NT2/D1 (cell line): ENCODE measurements around the gene NDUFA9.

ENCODE experiments used
- DNase-seq: peaks from one replicate; pipeline ENCODE4 v3.0.0-alpha.2; 2011; ENCODE audit warnings: low read depth, low spot score
- H3K27me3 ChIP-seq: 2 replicates; pipeline ENCODE4 v1.6.0; 2011; ENCODE audit warnings: mild to moderate bottlenecking; ENCODE audit not compliant: insufficient read length, insufficient read depth
- H3K36me3 ChIP-seq: 2 replicates; pipeline ENCODE4 v1.6.1; 2011; ENCODE audit warnings: mild to moderate bottlenecking, low read length, mixed read lengths; ENCODE audit not compliant: insufficient read depth, insufficient read length
- H3K4me1 ChIP-seq: 2 replicates; pipeline ENCODE4 v1.5.1; 2011; ENCODE audit not compliant: insufficient read depth, insufficient read length
- H3K4me3 ChIP-seq: 2 replicates; pipeline ENCODE4 v1.5.1; 2011; ENCODE audit warnings: low read depth; ENCODE audit not compliant: insufficient read length
- H3K9ac ChIP-seq: 2 replicates; pipeline ENCODE4 v1.6.0; 2011; ENCODE audit warnings: low read depth; ENCODE audit not compliant: insufficient read length
- H3K9me3 ChIP-seq: 2 replicates; pipeline ENCODE4 v1.5.1; 2011; ENCODE audit warnings: mild to moderate bottlenecking, low read length; ENCODE audit not compliant: insufficient read depth
- SUZ12 ChIP-seq: IDR thresholded peaks from 2 replicates; pipeline ENCODE4 v1.6.1; 2011; ENCODE audit not compliant: insufficient read length, insufficient read depth; ENCODE audit errors: extremely low read depth
- YY1 ChIP-seq: IDR thresholded peaks from 2 replicates; pipeline ENCODE4 v1.6.1; 2011; ENCODE audit not compliant: insufficient read length, insufficient read depth
- ZNF274 ChIP-seq: IDR thresholded peaks from 2 replicates; pipeline ENCODE4 v1.6.1; 2011; ENCODE audit warnings: mild to moderate bottlenecking, low read depth, low read length

Gene NDUFA9

GRCh38 chr12:4649358-4649661 lies 396 bp downstream of the NDUFA9 start:
- no peak for DNase-seq
- Histone ChIP-seq H3K9me3 (no peaks in the 10 kb centered on the region), H3K27me3 (no peaks in the 10 kb centered on the region), H3K4me3 (peak overlapping the region; percentile 88), H3K9ac (peak overlapping the region; percentile 94), H3K4me1 (no peaks in the 10 kb centered on the region), H3K36me3 (peaks cover 9% of the 10 kb centered on the region)
- no peak for TF ChIP-seq SUZ12
- TF ChIP-seq ZNF274, result no peak

- H3K9me3 ChIP-seq, result no peaks in the 10 kb centered on the region
- no peak overlapping the region for H3K4me3 ChIP-seq
- no peaks in the 10 kb centered on the region for H3K27me3 ChIP-seq
- TF ChIP-seq YY1 (no peak), ZNF274 (no peak), SUZ12 (no peak)
- no peak overlapping the region for H3K9ac ChIP-seq
- no peaks in the 10 kb centered on the region for H3K4me1 ChIP-seq
- peaks cover 48% of the 10 kb centered on the region for H3K36me3 ChIP-seq
- no peak for DNase-seq
Observed at GRCh38 chr12:4653257-4653656, 4.3 kb downstream of the NDUFA9 start.

GRCh38 chr12:4653691-4654090 lies 4.8 kb downstream of the NDUFA9 start:
- no peaks in the 10 kb centered on the region for H3K27me3 ChIP-seq
- no peaks in the 10 kb centered on the region for H3K9me3 ChIP-seq
- H3K36me3 ChIP-seq, result peaks cover 53% of the 10 kb centered on the region
- no peak for DNase-seq
- H3K9ac ChIP-seq, result no peak overlapping the region
- no peak overlapping the region for H3K4me3 ChIP-seq
- no peak for TF ChIP-seq YY1
- no peak for TF ChIP-seq SUZ12
- no peak for TF ChIP-seq ZNF274
- H3K4me1 ChIP-seq, result no peaks in the 10 kb centered on the region

- Histone ChIP-seq H3K9ac (no peak overlapping the region), H3K27me3 (no peaks in the 10 kb centered on the region), H3K9me3 (peaks cover 9% of the 10 kb centered on the region; the same call in 1 of the 2 replicates), H3K4me1 (no peaks in the 10 kb centered on the region), H3K36me3 (peaks cover 99% of the 10 kb centered on the region), H3K4me3 (no peak overlapping the region)
- DNase-seq, result no peak
- TF ChIP-seq SUZ12, result no peak
- no peak for TF ChIP-seq YY1
- no peak for TF ChIP-seq ZNF274
Observed at GRCh38 chr12:4663971-4664505, 15.1 kb downstream of the NDUFA9 start.

GRCh38 chr12:4665236-4665635 lies 16.3 kb downstream of the NDUFA9 start:
- Histone ChIP-seq H3K27me3 (no peaks in the 10 kb centered on the region), H3K4me1 (no peaks in the 10 kb centered on the region), H3K9ac (no peak overlapping the region), H3K4me3 (no peak overlapping the region), H3K9me3 (peaks cover 12% of the 10 kb centered on the region; the same call in 1 of the 2 replicates), H3K36me3 (peaks cover 99% of the 10 kb centered on the region)
- TF ChIP-seq ZNF274 (no peak), YY1 (no peak), SUZ12 (no peak)
- DNase-seq, result no peak

- Histone ChIP-seq H3K4me3 (no peak overlapping the region), H3K4me1 (no peaks in the 10 kb centered on the region), H3K36me3 (peaks cover 37% of the 10 kb centered on the region), H3K9me3 (no peaks in the 10 kb centered on the region), H3K9ac (no peak overlapping the region), H3K27me3 (no peaks in the 10 kb centered on the region)
- TF ChIP-seq SUZ12 (no peak), YY1 (no peak), ZNF274 (no peak)
- DNase-seq, result no peak
Observed at GRCh38 chr12:4679711-4680110, 30.8 kb downstream of the NDUFA9 start.

GRCh38 chr12:4681732-4682131 lies 32.8 kb downstream of the NDUFA9 start:
- H3K9ac ChIP-seq, result no peak overlapping the region
- no peaks in the 10 kb centered on the region for H3K27me3 ChIP-seq
- H3K9me3 ChIP-seq, result no peaks in the 10 kb centered on the region
- peaks cover 53% of the 10 kb centered on the region for H3K36me3 ChIP-seq
- TF ChIP-seq YY1 (no peak), ZNF274 (no peak), SUZ12 (no peak)
- no peaks in the 10 kb centered on the region for H3K4me1 ChIP-seq
- no peak overlapping the region for H3K4me3 ChIP-seq
- no peak for DNase-seq
